ENCODE results near the gene PGLYRP2.

PGLYRP2 gene

GRCh38 chr19:15419413-15420025 lies 59.8 kb downstream of the PGLYRP2 start:
- TF ChIP-seq, protein P1, sequence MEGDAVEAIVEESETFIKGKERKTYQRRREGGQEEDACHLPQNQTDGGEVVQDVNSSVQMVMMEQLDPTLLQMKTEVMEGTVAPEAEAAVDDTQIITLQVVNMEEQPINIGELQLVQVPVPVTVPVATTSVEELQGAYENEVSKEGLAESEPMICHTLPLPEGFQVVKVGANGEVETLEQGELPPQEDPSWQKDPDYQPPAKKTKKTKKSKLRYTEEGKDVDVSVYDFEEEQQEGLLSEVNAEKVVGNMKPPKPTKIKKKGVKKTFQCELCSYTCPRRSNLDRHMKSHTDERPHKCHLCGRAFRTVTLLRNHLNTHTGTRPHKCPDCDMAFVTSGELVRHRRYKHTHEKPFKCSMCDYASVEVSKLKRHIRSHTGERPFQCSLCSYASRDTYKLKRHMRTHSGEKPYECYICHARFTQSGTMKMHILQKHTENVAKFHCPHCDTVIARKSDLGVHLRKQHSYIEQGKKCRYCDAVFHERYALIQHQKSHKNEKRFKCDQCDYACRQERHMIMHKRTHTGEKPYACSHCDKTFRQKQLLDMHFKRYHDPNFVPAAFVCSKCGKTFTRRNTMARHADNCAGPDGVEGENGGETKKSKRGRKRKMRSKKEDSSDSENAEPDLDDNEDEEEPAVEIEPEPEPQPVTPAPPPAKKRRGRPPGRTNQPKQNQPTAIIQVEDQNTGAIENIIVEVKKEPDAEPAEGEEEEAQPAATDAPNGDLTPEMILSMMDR (IDR thresholded peaks at IDR 0.05; ENCODE audit: extremely low read depth, missing control alignments) = no peak
- DNase-seq (ENCODE audit: low spot score) = no peak

Measured in GM20000 (cell line).